Measurements from ENCODE around the gene RSPH1. TPM values are rescaled to one million over a fixed set of nuclear protein-coding genes. Genes with fewer than 3 reads are reported as not detected.

RSPH1 gene
- total RNA-seq, 2 experiments from 2014 or later: not detected

DNA sequence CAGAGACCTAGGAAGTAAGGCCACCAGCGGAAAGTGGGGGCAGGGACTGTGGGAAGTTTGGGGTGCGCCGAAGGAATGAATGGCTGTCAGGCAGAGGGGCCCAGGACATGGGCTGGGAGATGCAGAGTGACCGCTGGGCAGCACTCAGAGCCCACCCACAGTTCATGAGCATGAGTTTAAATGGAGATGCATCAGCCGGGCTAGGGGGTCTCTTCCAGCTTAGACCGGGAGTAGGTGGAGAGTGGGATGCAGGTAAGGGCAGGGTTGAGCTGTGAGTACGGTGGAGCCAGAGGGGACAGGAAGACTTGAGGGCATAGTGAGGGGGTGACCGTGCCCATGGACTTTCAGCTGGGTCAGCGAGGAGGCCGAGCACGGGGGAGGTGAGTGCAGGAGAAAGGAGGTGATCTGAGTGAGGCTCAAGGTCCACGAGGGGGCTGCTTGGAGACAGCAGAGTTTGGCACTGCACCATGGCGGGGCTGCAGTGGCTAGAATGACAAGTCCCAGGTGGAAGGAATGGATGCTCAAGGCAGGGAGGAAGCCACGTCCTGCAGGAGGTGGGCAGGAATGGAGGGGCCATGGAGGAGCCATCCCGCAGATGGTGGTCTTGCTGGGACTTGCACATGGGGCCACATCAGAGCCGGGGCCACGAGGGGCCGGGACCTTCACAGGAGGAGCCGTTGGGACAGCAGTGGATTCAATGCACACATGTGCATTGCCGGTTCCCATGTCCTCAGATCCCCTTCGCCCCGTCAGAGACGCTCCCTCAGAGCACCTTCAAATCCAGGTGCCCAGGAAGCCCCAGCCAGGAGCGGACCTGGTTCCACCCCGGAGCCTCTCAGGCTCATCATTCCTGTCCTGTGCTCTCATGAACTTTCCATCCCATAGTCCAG, 57.5 kb downstream of the RSPH1 start:
- Mint-ChIP-seq H3K27me3 (no peaks in the 10 kb centered on the region), H3K9me3 (ENCODE audit: low read depth) (peaks cover 2% of the 10 kb centered on the region), H3K4me3 (no peak overlapping the region), H3K36me3 (peaks cover 91% of the 10 kb centered on the region), H3K27ac (no peak overlapping the region), H3K4me1 (peaks cover 60% of the 10 kb centered on the region)
- CTCF ChIA-PET: no interaction called here
- ATAC-seq: no peak
- no peak for DNase-seq

DNA sequence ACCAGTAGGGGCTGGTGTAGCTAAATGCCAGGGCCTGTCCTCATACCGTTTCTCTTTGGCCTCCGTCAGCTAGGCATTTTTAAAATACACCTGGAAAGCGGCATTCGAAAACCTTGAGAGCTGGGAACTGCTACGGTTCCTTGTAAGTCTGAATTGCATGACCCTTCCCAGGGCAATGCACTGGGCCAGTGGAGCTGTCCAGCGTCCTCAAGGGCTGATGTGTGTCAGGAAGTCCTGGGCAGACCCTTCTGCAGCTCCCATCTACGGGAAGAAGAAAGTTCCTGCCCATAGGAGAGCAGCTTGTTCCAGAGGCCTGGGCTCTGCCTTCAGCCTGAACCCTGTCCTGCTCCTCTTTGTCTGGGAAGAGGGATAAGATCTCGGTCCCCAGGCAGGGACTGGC, 58.2 kb downstream of the RSPH1 start:
- DNase-seq (no peak), ATAC-seq (no peak)
- Mint-ChIP-seq H3K4me1 (peaks cover 58% of the 10 kb centered on the region), H3K36me3 (peaks cover 94% of the 10 kb centered on the region), H3K9me3 (ENCODE audit: low read depth) (peaks cover 2% of the 10 kb centered on the region), H3K27ac (no peak overlapping the region), H3K27me3 (no peaks in the 10 kb centered on the region), H3K4me3 (no peak overlapping the region)
- CTCF ChIA-PET: interaction anchor here (0.7 to 1.8 kb wide), 2 partner anchors 57 to 100 kb away, joined by 3 to 5 read pairs; no protein-coding TSS in a partner anchor

DNA sequence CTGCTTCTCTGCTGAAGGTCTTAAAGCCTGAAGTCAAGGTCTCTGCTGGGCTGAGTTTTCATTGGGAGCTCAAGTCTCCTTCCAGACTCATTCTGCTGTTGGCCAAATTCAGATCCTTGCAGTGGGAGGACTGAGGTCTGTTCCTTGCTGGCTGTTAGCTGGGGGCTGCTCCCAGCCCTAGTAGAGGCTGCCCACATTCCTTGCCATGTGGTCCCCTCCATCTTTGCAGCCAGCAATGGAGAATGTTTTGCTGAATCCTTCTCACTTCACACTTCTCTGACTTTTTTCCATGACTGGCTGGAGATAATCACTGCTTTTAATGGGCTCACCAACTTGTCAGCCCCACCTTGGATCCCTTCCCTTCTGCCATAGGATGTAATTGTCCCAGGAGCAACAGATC, 59.1 kb downstream of the RSPH1 start:
- CTCF ChIA-PET: interaction anchor here (0.7 to 1.8 kb wide), 4 partner anchors 13 to 127 kb away, joined by 3 to 5 read pairs (median 4); no protein-coding TSS in a partner anchor
- Mint-ChIP-seq H3K9me3 (ENCODE audit: low read depth) (peaks cover 9% of the 10 kb centered on the region), H3K4me1 (peaks cover 60% of the 10 kb centered on the region), H3K36me3 (peaks cover 94% of the 10 kb centered on the region), H3K27ac (peak overlapping the region; percentile 13), H3K4me3 (no peak overlapping the region), H3K27me3 (no peaks in the 10 kb centered on the region)
- ATAC-seq: no peak
- no peak for DNase-seq

DNA sequence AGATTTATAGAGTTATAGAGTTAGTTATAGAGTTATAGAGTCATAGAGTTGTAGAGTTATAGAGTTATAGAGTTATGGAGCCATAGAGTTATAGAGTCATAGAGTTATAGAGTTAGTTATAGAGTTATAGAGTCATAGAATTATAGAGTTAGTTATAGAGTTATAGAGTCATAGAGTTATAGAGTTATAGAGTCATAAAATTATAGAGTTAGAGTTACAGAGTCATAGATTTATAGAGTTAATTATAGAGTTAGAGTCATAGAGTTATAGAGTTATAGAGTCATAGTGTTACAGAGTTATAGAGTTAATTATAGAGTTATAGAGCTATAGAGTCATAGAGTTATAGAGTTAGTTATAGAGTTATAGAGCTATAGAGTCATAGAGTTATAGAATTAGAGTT, 60.2 kb downstream of the RSPH1 start:
- DNase-seq (no peak), ATAC-seq (no peak)
- peaks cover 12% of the 10 kb centered on the region for H3K9me3 Mint-ChIP-seq (ENCODE audit: low read depth)
- H3K27me3 Mint-ChIP-seq: no peaks in the 10 kb centered on the region
- CTCF ChIA-PET: interaction anchor here (0.7 to 1.8 kb wide), 3 partner anchors 11 to 55 kb away, joined by 3 to 5 read pairs (median 4); no protein-coding TSS in a partner anchor
- peaks cover 96% of the 10 kb centered on the region for H3K36me3 Mint-ChIP-seq
- no peak overlapping the region for H3K27ac Mint-ChIP-seq
- no peak overlapping the region for H3K4me3 Mint-ChIP-seq
- H3K4me1 Mint-ChIP-seq: peaks cover 56% of the 10 kb centered on the region

DNA sequence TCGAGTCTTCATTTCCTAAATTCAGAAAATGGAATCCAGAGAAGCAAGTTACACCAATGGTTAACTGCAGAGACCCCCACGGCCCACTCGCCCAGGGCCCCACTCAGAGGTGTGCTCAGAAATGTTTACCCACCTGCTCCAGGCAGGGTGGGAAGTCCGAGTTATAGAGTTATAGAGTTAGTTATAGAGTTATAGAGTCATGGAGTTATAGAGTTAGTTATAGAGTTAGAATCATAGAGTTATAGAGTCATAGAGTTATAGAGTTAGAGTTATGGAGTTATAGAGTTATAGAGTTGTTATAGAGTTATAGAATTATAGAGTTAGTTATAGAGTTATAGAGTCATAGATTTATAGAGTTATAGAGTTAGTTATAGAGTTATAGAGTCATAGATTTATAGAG, 60.6 kb downstream of the RSPH1 start:
- no peak for DNase-seq
- CTCF ChIA-PET: interaction anchor here (0.7 to 1.8 kb wide), 4 partner anchors 12 to 19 kb away, joined by 3 to 4 read pairs (median 4); no protein-coding TSS in a partner anchor
- no peak overlapping the region for H3K4me3 Mint-ChIP-seq
- no peaks in the 10 kb centered on the region for H3K27me3 Mint-ChIP-seq
- peaks cover 52% of the 10 kb centered on the region for H3K4me1 Mint-ChIP-seq
- H3K27ac Mint-ChIP-seq: no peak overlapping the region
- ATAC-seq: no peak
- peaks cover 96% of the 10 kb centered on the region for H3K36me3 Mint-ChIP-seq
- H3K9me3 Mint-ChIP-seq (ENCODE audit: low read depth): peaks cover 12% of the 10 kb centered on the region

DNA sequence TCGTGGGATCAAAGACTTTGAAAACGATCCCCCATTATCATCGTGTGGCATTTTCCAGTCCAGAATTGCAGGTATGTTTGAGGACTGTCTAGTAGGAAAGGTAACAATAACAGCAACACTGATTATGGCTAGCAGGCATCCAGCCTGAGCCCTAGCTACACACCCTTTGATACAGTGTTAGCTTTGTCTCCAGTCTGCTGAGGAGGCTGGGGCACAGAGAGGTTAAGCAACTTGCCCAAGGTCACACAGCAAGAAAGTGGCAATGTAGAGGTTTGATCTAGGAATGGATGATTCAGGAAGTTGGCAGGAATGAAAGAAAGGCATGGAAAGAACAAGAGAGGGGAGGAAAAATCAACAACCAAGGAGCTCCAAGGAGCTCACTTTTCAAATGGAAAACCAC, 61.1 kb downstream of the RSPH1 start:
- H3K4me1 Mint-ChIP-seq: peaks cover 47% of the 10 kb centered on the region
- CTCF ChIA-PET: interaction anchor here (1.2 to 1.4 kb wide), 2 partner anchors 14 to 19 kb away, joined by 3 to 4 read pairs; no protein-coding TSS in a partner anchor

DNA sequence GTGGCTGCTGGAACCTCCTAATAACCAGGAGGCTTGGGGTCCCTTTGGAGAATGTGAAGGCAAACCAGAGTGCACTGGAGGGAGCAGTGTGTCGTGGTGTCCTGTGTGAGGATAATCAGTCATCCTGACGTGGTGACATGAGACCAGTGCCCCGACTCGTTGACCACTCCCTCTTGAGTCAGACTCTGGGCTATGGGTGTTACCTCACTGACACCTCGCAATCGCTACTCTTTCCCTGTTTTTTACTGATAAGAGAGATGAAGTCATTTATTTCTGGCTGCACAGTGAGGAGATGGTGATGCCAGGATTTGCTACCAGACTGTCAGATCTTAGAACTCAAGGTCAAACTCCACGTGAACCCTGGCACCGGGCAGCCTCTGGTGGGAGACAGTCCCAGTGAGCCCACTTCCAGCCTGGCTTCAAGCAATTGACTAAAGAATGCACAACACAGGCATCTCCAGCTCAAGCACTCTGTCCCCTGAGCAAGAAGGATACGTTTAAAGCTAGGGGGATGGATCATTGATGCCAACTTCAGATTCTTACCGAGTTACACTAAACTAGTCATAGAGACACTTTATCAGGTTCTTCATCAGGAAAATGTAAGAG, 62.0 kb downstream of the RSPH1 start:
- H3K9me3 Mint-ChIP-seq (ENCODE audit: low read depth): peaks cover 12% of the 10 kb centered on the region
- H3K27me3 Mint-ChIP-seq: no peaks in the 10 kb centered on the region
- CTCF ChIA-PET: interaction anchor here (1.2 to 1.4 kb wide), 2 partner anchors 13 to 18 kb away, joined by 3 to 4 read pairs; no protein-coding TSS in a partner anchor
- H3K4me1 Mint-ChIP-seq: peaks cover 39% of the 10 kb centered on the region
- no peak for DNase-seq
- peak overlapping the region; percentile 59 for H3K27ac Mint-ChIP-seq
- no peak for ATAC-seq
- no peak overlapping the region for H3K4me3 Mint-ChIP-seq
- peaks cover 96% of the 10 kb centered on the region for H3K36me3 Mint-ChIP-seq

More for the DNA sequence above, 61.1 kb downstream of the RSPH1 start:
- peaks cover 12% of the 10 kb centered on the region for H3K9me3 Mint-ChIP-seq (ENCODE audit: low read depth)
- peak overlapping the region; percentile 59 for H3K27ac Mint-ChIP-seq
- no peak for DNase-seq
- H3K27me3 Mint-ChIP-seq: no peaks in the 10 kb centered on the region
- no peak for ATAC-seq
- no peak overlapping the region for H3K4me3 Mint-ChIP-seq
- peaks cover 96% of the 10 kb centered on the region for H3K36me3 Mint-ChIP-seq

DNA sequence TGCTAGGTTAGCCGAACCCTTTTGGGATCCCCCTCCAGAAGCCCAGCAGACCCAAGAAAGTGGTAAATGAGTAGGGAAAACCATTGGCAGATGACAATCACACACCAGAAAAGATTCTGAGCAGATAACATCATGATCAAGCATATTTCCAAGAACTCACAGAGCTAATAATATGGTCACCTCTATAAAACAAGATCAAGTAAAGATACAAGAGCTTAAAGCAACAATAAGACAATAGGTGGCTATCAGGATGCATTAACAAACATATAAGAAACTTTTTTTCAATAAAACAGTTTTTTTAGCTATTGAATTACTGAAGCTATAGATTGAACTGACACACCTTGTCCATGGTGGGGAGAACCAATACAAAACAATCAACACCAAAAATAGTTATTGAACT, 63.3 kb downstream of the RSPH1 start:
- H3K4me3 Mint-ChIP-seq: no peak overlapping the region
- H3K27me3 Mint-ChIP-seq: no peaks in the 10 kb centered on the region
- CTCF ChIA-PET: interaction anchor here (1.0 to 1.1 kb wide), 2 partner anchors 9 to 12 kb away, joined by 3 read pairs; no protein-coding TSS in a partner anchor
- H3K36me3 Mint-ChIP-seq: peaks cover 93% of the 10 kb centered on the region
- peaks cover 12% of the 10 kb centered on the region for H3K9me3 Mint-ChIP-seq (ENCODE audit: low read depth)
- no peak for DNase-seq
- H3K27ac Mint-ChIP-seq: no peak overlapping the region
- ATAC-seq: no peak
- H3K4me1 Mint-ChIP-seq: peaks cover 27% of the 10 kb centered on the region

DNA sequence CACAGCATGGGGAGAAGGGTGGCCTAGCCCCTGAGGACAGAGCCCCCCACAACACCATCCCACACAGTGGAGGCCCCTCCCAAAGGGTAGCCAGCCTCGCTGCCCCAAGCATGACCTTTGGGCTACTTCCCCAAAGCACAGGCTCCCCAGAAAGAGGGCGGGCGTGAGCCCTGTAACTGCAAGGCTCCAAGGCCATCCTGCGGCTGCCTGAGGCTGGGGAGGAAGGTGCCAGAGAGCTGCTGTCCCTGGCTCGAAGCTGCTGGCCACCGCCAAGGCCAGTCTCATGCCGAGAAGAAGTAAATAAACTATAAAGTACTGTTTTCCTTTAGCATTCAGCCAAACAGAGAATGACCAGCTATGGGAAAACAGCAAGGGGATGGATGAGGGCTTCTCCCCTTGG, 64.8 kb downstream of the RSPH1 start:
- H3K4me1 Mint-ChIP-seq: peaks cover 36% of the 10 kb centered on the region

DNA sequence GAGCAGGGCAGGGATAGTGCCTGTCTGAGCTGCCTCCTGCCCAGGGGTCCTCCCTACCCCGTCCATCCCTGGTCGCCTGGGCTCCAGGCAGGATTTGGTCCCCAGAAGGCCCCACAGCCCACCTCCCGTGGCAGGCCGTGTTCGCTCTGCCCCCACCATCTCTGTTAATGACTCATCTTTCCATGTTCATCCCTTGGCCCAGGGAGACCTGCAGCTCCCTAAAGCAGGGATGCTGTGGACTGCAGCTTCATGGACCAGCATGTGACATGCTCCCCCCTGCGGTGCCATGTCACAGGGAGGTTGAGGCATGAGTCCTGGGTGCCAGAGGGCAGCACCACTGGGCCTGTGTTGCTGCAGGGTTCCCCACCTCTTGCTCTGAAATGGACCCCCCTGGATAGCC, 65.5 kb downstream of the RSPH1 start:
- H3K27ac Mint-ChIP-seq: no peak overlapping the region
- peaks cover 92% of the 10 kb centered on the region for H3K36me3 Mint-ChIP-seq
- H3K27me3 Mint-ChIP-seq: no peaks in the 10 kb centered on the region
- DNase-seq (no peak), ATAC-seq (no peak)
- H3K9me3 Mint-ChIP-seq (ENCODE audit: low read depth): peaks cover 10% of the 10 kb centered on the region
- no peak overlapping the region for H3K4me3 Mint-ChIP-seq
- CTCF ChIA-PET: interaction anchor here (1.3 kb wide), 1 partner anchor 15 kb away, joined by 4 read pairs; no protein-coding TSS in a partner anchor
- H3K4me1 Mint-ChIP-seq: peaks cover 41% of the 10 kb centered on the region

More for the DNA sequence above, 64.8 kb downstream of the RSPH1 start:
- ATAC-seq (no peak), DNase-seq (no peak)
- CTCF ChIA-PET: interaction anchor here (1.1 kb wide), 1 partner anchor 19 kb away, joined by 3 read pairs; no protein-coding TSS in a partner anchor
- Mint-ChIP-seq H3K27me3 (no peaks in the 10 kb centered on the region), H3K36me3 (peaks cover 93% of the 10 kb centered on the region), H3K9me3 (ENCODE audit: low read depth) (peaks cover 10% of the 10 kb centered on the region), H3K27ac (no peak overlapping the region), H3K4me3 (no peak overlapping the region)

DNA sequence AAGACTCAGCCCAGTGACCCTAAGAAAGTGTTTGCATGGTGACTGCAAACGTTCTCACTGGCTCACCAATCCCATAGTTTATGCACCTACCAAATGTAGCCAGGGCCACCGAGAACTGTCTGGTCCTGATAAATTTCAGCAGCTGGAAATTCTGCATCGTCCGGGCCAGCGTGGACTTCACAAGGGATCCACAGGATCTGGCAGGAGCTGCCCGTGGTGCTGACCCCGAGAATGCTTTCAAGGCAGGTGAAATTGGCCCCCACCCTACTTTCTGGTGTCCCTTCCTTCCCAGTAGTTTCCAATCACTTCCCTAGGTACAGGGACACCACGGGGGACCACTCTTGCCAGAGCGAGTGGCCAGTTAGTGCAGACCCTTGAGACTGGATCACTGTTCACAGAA, 66.2 kb downstream of the RSPH1 start:
- CTCF ChIA-PET: interaction anchor here (1.3 kb wide), 1 partner anchor 14 kb away, joined by 4 read pairs; no protein-coding TSS in a partner anchor
- DNase-seq (no peak), ATAC-seq (no peak)
- H3K36me3 Mint-ChIP-seq: peaks cover 87% of the 10 kb centered on the region
- peaks cover 41% of the 10 kb centered on the region for H3K4me1 Mint-ChIP-seq
- H3K27ac Mint-ChIP-seq: no peak overlapping the region
- H3K27me3 Mint-ChIP-seq: no peaks in the 10 kb centered on the region
- peaks cover 10% of the 10 kb centered on the region for H3K9me3 Mint-ChIP-seq (ENCODE audit: low read depth)
- H3K4me3 Mint-ChIP-seq: no peak overlapping the region

DNA sequence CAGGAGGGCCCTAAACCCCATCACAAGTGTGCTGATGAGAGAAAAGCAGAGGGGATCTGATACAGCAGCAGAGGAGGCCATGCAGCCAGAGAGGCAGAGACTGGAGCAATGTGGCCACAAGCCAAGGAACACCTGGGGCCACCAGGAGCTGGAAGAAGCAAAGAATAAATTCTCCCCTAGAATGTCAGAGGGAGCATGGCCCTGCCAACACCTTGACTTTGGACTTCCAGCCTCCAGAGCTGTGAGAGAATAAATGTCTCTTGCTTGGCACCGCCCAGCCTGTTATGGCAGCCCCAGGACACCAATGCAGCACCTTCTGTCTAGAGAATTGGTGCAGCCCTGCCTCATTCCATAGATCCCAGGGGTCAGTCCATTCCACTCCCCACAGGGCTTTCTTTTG, 67.0 kb downstream of the RSPH1 start:
- peaks cover 41% of the 10 kb centered on the region for H3K4me1 Mint-ChIP-seq
- CTCF ChIA-PET: interaction anchor here (1.3 kb wide), 1 partner anchor 13 kb away, joined by 4 read pairs; no protein-coding TSS in a partner anchor
- no peak overlapping the region for H3K27ac Mint-ChIP-seq
- no peak overlapping the region for H3K4me3 Mint-ChIP-seq
- ATAC-seq (no peak), DNase-seq (no peak)
- H3K9me3 Mint-ChIP-seq (ENCODE audit: low read depth): peaks cover 10% of the 10 kb centered on the region
- H3K27me3 Mint-ChIP-seq: no peaks in the 10 kb centered on the region
- H3K36me3 Mint-ChIP-seq: peaks cover 85% of the 10 kb centered on the region

DNA sequence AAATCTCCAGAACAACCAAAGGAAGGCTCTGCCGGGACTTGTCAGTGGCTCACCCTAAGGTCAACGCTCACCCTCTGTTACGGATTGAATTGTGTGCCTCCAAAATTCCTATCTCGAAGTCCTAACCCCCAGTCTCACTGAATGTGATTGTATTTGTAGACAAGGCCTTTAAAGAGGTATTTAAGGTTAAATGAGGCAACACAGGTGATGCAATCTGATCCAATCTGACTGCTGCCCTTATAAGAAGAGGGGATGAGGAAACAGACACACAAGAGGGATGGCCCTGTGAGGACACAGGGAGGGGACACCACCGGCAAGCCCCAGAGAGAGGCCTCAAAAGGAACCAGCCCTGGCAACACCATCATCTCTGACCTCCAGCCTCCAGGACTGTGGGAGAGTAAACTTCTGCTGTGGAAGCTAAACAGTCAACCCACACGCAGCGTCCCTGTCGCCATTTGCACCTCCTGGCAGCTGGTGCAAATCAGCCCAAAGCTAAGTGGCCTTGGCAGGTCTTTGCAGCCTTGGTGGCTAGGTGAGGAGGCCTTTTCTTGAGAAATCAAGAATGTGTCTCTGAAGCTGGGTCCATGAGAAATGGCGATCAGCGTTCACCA, 68.1 kb downstream of the RSPH1 start:
- ATAC-seq: no peak
- H3K4me1 Mint-ChIP-seq: peaks cover 49% of the 10 kb centered on the region
- H3K9me3 Mint-ChIP-seq (ENCODE audit: low read depth): peaks cover 10% of the 10 kb centered on the region

More for the DNA sequence above, 68.1 kb downstream of the RSPH1 start:
- H3K4me3 Mint-ChIP-seq: no peak overlapping the region
- CTCF ChIA-PET: interaction anchor here (1.2 to 3.2 kb wide), 2 partner anchors 18 to 24 kb away, joined by 3 to 18 read pairs; partner anchors contain the start of gene UBASH3A
- peaks cover 85% of the 10 kb centered on the region for H3K36me3 Mint-ChIP-seq
- no peak for DNase-seq
- no peaks in the 10 kb centered on the region for H3K27me3 Mint-ChIP-seq
- no peak overlapping the region for H3K27ac Mint-ChIP-seq

All from activated CD8-positive, alpha-beta memory T cell treated with anti-CD3 and anti-CD28 coated beads, Interleukin-2, amount 10 ng/mL, durations not matched to agents 7 days and 5 days (primary cell).